ENCODE results near the gene NXPH4.
A peak's percentile ranks its signal among the peaks of the same experiment; 100 is the strongest.

The NXPH4 gene

GRCh38 chr12:57236201-57236924 lies 19.8 kb downstream of the NXPH4 start:
- no peak for TF ChIP-seq REST (IDR thresholded peaks at IDR 0.05; ENCODE audit: low read depth)
- TF ChIP-seq MAX (IDR thresholded peaks at IDR 0.05), result no peak
- no peak for TF ChIP-seq EGR1 (IDR thresholded peaks at IDR 0.05)
- TF ChIP-seq USF1 (IDR thresholded peaks at IDR 0.05), result no peak
- TF ChIP-seq NFIC (IDR thresholded peaks at IDR 0.05), result no peak
- no peak for TF ChIP-seq TCF12 (IDR thresholded peaks at IDR 0.05; ENCODE audit: low read depth)
- no peak for TF ChIP-seq YY1 (IDR thresholded peaks at IDR 0.05; ENCODE audit: low read depth)
- TF ChIP-seq ZBTB7A (IDR thresholded peaks at IDR 0.05; ENCODE audit: low read depth), result no peak
- no peak for TF ChIP-seq FOXM1 (IDR thresholded peaks at IDR 0.05; ENCODE audit: borderline replicate concordance, low read depth)
- TF ChIP-seq EP300 (IDR thresholded peaks at IDR 0.05; ENCODE audit: borderline replicate concordance), result no peak
- no peak for TF ChIP-seq TEAD4 (IDR thresholded peaks at IDR 0.05)
- TF ChIP-seq RAD21 (IDR thresholded peaks at IDR 0.05; ENCODE audit: low read depth), result no peak

GRCh38 chr12:57236925-57237595 lies 20.5 kb downstream of the NXPH4 start:
- TF ChIP-seq FOXM1 (IDR thresholded peaks at IDR 0.05; ENCODE audit: borderline replicate concordance, low read depth), result no peak
- no peak for TF ChIP-seq CREB1 (IDR thresholded peaks at IDR 0.05; ENCODE audit: low read depth)
- TF ChIP-seq CEBPB (IDR thresholded peaks at IDR 0.05), result no peak
- TF ChIP-seq TAF1 (IDR thresholded peaks at IDR 0.05; ENCODE audit: low read depth), result no peak
- no peak for TF ChIP-seq NFIC (IDR thresholded peaks at IDR 0.05)
- no peak for TF ChIP-seq TCF12 (IDR thresholded peaks at IDR 0.05; ENCODE audit: low read depth)
- no peak for TF ChIP-seq EP300 (IDR thresholded peaks at IDR 0.05; ENCODE audit: borderline replicate concordance)
- no peak for TF ChIP-seq YY1 (IDR thresholded peaks at IDR 0.05; ENCODE audit: low read depth)
- TF ChIP-seq MAX (IDR thresholded peaks at IDR 0.05), result 0 out of 2 replicates have a peak, but pooled peaks have one; percentile 7
- no peak for TF ChIP-seq EGR1 (IDR thresholded peaks at IDR 0.05)
- no peak for TF ChIP-seq TEAD4 (IDR thresholded peaks at IDR 0.05)
- TF ChIP-seq REST (IDR thresholded peaks at IDR 0.05; ENCODE audit: low read depth), result 0 out of 2 replicates have a peak, but pooled peaks have one; percentile 22
- no peak for TF ChIP-seq RAD21 (IDR thresholded peaks at IDR 0.05; ENCODE audit: low read depth)

- TF ChIP-seq FOXM1 (IDR thresholded peaks at IDR 0.05; ENCODE audit: borderline replicate concordance, low read depth) (no peak), TCF12 (IDR thresholded peaks at IDR 0.05; ENCODE audit: low read depth) (no peak), CEBPB (IDR thresholded peaks at IDR 0.05) (no peak)
These were observed 21.0 kb downstream of the NXPH4 start for GRCh38 chr12:57237596-57237931.

- TF ChIP-seq FOXM1 (IDR thresholded peaks at IDR 0.05; ENCODE audit: borderline replicate concordance, low read depth) (no peak), EGR1 (IDR thresholded peaks at IDR 0.05) (no peak), NFIC (IDR thresholded peaks at IDR 0.05) (no peak), REST (IDR thresholded peaks at IDR 0.05; ENCODE audit: low read depth) (no peak), CREB1 (IDR thresholded peaks at IDR 0.05; ENCODE audit: low read depth) (no peak), EP300 (IDR thresholded peaks at IDR 0.05; ENCODE audit: borderline replicate concordance) (no peak), TCF12 (IDR thresholded peaks at IDR 0.05; ENCODE audit: low read depth) (no peak), USF1 (IDR thresholded peaks at IDR 0.05) (no peak), RAD21 (IDR thresholded peaks at IDR 0.05; ENCODE audit: low read depth) (no peak), ZBTB7A (IDR thresholded peaks at IDR 0.05; ENCODE audit: low read depth) (no peak), MAX (IDR thresholded peaks at IDR 0.05) (no peak), TEAD4 (IDR thresholded peaks at IDR 0.05) (no peak), YY1 (IDR thresholded peaks at IDR 0.05; ENCODE audit: low read depth) (no peak), CEBPB (IDR thresholded peaks at IDR 0.05) (no peak), TAF1 (IDR thresholded peaks at IDR 0.05; ENCODE audit: low read depth) (no peak)
These were observed 21.6 kb downstream of the NXPH4 start for GRCh38 chr12:57237932-57238853.
